OCI-LY3 (cell line): Measurements from ENCODE around the gene TMEM106B.

Experiments
- CTCF ChIP-seq: fragments of 200-600, 300-600 bp; sonication (generic); IDR thresholded peaks from 2 replicates; pipeline ENCODE4 v1.5.1; 2014; ENCODE audit warnings: antibody characterized with exemption, low read length, low read depth
- EZH2phosphoT487 ChIP-seq: fragments of 200-600 bp; shearing (Covaris generic); IDR thresholded peaks from 2 replicates; pipeline ENCODE4 v1.6.1; 2018; ENCODE audit warnings: antibody characterized with exemption, mixed run types, low read depth

- TF ChIP-seq CTCF (no peak), EZH2phosphoT487 (no peak)
Measured at GRCh38 chr7:12174931-12175330, 36.2 kb upstream of the TMEM106B start.
